ENCODE results near the gene TMEFF2.

DNA sequence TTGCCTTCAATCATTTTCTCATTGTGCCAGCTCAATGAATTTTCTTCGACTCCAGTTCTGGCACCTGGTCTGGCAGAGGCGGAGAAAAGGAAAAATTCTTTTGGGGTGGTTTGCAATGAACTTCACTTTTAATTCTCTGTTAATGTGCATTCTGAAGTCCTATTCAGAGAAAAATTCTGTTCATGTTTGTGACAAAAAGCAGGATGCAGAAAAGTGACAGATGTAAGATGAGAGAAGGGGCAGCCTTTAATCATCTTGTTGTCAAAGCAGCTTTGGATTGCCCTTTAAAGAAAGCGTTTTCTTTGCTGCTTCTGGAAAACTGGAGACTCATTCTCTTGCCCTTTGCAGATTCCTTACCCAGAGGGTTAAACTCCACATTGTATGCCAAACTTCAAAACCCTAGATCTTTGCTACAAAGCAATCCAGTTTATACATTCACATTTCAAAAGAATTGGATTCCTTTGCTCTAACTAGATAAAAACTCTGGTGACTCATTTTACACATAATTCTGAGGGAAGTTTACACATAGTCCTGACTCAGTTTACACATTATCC lies 253.3 kb downstream of the TMEFF2 start:
- 0 out of 4 replicates have a peak, but pooled peaks of 1 of the 2 experiments have one; percentile 22 for TF ChIP-seq EP300 (IDR thresholded peaks at IDR 0.05; ENCODE audit: borderline replicate concordance in 1 of 2, low read depth in 1 of 2, low read length in 1 of 2)
- TF ChIP-seq POLR2AphosphoS5 (IDR thresholded peaks at IDR 0.05; ENCODE audit: low read depth, low read length) = no peak
- TF ChIP-seq, protein P1, sequence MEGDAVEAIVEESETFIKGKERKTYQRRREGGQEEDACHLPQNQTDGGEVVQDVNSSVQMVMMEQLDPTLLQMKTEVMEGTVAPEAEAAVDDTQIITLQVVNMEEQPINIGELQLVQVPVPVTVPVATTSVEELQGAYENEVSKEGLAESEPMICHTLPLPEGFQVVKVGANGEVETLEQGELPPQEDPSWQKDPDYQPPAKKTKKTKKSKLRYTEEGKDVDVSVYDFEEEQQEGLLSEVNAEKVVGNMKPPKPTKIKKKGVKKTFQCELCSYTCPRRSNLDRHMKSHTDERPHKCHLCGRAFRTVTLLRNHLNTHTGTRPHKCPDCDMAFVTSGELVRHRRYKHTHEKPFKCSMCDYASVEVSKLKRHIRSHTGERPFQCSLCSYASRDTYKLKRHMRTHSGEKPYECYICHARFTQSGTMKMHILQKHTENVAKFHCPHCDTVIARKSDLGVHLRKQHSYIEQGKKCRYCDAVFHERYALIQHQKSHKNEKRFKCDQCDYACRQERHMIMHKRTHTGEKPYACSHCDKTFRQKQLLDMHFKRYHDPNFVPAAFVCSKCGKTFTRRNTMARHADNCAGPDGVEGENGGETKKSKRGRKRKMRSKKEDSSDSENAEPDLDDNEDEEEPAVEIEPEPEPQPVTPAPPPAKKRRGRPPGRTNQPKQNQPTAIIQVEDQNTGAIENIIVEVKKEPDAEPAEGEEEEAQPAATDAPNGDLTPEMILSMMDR (IDR thresholded peaks at IDR 0.05) = no peak
- TF ChIP-seq EZH2phosphoT487 (IDR thresholded peaks at IDR 0.05; ENCODE audit: borderline replicate concordance, low read depth) = no peak
- TF ChIP-seq SMC3 (IDR thresholded peaks at IDR 0.05; ENCODE audit: low read depth, low read length) = no peak
- no peak for TF ChIP-seq TAF1 (IDR thresholded peaks at IDR 0.05; ENCODE audit: borderline replicate concordance, low read depth, low read length)
- TF ChIP-seq, protein P2, sequence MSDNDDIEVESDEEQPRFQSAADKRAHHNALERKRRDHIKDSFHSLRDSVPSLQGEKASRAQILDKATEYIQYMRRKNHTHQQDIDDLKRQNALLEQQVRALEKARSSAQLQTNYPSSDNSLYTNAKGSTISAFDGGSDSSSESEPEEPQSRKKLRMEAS (IDR thresholded peaks at IDR 0.05; ENCODE audit: low read depth) = no peak
